Brain pericyte (primary cell): ENCODE results near the gene TMC8.
A peak's percentile ranks its signal among the peaks of the same experiment; 100 is the strongest.

Experiments
- DNase-seq: peaks from one replicate; pipeline ENCODE4 v3.0.0-alpha.2; 2012; ENCODE audit warnings: low read depth, low spot score

TMC8 gene

DNA sequence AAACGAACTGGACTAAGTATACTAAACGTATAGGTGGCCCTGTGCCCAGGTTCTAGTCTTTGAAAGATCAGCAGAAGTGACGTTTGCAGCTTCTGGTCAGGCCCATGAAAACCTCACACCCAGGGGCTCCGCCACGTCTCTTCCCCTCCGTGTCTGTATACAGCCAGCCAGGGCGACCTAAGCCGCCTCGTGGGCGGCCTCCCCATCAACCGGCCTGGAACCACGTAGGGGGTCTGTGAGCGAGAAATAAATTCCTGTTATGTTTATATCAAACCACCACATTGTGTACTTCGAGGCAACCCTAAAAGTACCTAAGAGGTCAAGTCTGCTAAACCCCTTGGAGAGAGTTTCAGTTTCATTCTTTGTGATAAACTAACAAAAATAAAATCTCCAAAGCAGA, 49.5 kb downstream of the TMC8 start:
- peak; percentile 38 for DNase-seq

DNA sequence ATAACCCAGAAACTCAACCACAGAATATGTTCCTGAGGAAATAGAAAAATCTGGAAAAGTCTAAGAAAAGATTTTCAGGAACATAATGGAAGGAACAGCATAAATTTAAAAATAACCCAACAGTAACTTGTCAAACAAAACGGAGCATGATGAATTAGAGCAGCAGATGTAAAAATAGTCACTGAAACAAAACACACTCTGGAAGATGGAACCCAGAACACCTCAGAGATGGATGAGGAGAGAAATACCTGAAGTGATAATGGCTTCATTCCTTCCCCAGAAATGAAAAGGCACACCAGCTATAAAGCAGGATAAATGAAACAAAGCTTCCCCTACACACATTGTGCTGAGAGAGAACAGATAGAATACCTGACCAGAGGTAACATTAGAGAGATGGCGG, 49.9 kb downstream of the TMC8 start:
- DNase-seq: no peak

DNA sequence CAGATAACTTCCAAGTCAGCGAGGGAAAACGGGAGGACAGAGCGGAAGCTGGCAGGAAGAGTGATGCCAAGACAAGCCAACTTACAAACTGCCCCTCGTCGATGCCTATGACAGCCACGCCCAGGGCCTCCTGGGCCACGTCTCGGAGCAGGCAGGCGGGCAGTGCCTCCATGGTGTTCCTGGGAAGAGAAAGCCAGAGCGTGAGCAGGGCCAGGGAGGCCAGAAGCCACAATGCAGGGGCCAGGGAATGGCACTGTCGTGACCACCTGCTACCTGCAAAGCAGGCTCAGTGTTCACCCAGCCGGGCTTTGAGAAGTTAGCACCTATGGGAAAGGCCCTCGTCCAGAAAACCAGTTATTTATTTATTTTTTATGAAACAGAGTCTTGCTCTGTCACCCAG, 51.9 kb downstream of the TMC8 start:
- no peak for DNase-seq

DNA sequence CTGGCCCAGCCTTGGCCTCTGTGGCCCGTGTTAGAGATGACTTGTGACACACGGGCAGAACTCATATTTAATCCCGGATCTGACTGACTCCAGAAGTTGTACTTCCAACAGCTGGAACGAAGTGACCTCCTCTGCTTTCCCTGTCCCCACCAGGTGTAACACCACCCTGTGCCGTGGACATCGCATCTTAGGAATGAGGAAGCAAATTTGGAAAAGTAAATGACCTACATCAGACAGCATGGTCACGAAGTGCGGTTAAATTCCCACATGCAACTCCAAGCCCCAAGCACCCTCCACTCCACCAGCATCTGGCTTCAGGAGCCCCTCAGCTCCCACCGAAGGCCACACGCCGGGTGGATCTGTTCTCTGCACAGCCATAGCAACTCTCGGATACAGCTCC, 53.3 kb downstream of the TMC8 start:
- DNase-seq: no peak

DNA sequence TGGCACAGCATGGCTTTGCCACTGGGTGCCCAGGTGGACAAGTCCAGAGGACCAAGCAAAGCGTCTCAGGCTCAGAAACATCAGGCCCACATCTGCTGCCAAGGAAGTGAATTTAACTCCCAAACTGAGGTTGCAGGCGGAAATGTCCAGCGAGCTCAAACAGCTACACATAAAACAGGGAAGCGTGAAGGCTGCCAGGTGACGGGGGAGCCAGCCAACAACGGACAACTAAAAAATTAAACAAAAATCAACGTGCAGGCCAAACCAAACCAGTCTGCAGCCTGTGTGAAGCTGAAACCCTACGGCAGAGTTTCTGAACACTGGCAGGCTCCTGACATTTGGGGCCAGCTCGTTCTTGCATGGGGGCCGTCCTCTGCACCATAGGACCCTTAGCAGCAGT, 53.8 kb downstream of the TMC8 start:
- DNase-seq: no peak

DNA sequence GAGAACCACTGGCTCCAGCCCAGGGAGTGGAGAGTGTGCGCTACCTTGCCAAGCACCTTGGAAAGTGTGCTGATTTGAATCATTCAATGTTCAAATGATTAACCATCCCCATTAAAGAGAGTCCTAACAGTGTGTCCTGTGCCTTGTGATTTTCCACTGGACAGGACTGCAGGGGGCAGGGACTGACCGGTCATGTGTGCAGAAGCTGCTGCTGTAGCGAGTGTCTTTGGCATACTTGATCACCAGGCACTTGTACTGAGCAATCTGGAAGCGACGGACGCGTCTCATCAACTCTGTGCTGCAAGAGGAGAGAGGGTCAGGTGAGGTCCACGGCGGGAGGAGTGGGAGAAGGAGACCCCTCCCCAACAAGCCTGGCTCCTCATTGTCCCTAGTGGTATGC, 54.3 kb downstream of the TMC8 start:
- DNase-seq: no peak

DNA sequence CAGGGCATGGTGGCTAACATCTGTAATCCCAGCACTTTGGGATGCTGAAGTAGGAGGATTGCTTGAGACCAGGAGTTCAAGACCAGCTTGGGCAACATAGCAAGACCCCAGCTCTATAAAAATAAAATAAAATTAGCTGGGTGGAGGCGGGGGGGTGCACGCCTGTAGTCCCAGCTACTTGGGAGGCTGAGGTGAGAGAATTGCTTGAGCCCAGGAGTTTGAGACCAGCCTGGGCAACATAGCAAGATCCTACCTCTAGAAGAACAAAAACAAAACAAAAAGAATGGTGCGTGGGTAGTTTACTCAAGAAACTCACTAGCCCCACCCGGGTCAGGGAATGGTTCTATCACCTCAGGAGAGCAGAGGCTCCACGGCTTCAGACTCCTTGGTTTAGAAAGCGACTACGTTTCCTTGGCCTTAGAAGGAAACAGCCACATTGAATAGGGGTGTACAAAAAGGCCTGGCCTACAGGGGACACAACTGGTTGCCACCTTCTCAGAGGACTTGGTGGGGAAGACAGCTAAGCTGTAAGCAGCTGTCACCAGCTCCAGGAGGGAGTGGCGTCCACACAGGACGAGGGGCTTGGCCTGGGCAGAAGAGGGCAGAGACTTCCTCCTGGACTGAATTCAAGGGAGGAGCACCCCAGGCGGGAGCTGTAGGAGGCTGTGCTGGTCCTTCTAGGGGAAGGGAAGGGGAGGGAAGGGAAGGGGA, 55.6 kb downstream of the TMC8 start:
- no peak for DNase-seq

DNA sequence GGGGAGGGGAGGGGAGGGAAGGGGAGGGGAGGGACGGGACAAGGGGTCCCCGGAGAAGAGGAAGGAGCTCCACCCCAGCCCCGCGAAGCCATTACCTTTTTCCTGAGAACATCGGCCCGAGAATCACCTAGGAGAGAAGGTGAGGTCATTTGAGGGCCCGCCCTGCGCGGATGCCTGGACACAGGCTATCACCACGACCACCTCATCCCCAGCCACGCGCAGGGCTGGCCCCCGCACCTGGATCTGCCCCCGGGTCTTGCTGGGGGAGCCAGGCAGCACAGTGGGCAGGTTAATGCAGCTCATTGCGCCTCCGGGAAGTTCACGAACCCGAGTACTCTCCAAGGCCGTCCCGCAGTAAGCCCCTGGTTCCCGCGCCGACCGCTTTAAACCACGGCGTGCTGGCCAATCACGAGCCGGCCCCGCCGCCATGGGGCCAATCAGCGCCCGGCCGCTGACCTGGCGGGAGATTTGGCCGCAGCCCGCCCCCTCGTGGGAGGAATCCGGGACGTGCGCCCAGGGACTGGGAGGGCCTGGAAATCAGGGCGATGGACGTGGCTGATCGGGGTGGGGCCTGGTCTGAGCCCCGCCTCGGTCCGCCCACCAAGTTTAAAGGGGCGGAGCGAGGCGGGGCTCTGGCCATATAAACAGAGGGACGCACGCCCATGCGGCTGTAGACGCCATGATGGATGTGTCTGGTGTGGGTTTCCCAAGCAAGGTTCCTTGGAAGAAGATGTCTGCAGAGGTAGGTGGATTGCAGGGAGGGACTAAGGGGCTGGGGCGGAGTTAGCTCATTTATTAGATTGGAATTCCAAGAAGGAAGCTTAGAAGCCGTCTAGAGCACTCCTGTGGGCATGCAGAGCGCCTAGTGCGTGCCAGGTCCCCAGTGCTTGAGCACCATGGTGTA, 56.4 kb downstream of the TMC8 start, which contains the start of the genes AFMID and TK1:
TSS of gene AFMID (plus strand) at position 671 of the 904 bp plus-strand sequence. CDS start at position 680, 9 bp downstream.
TSS of gene TK1 (minus strand) at position 361 of the 904 bp plus-strand sequence. CDS start at position 303, 58 bp downstream.
- peak; percentile 94 for DNase-seq
